Amniotic stem cell (primary cell): ENCODE results near the gene TOMM70.

Experiments
- DNase-seq: peaks from one replicate; lab custom pipeline; 2025; lab: John Stamatoyannopoulos, UW

Gene TOMM70

GRCh38 chr3:100324044-100324443 lies 76.8 kb downstream of the TOMM70 start:
- DNase-seq, result no peak

- no peak for DNase-seq
These were observed 80.9 kb downstream of the TOMM70 start for GRCh38 chr3:100319951-100320350.

GRCh38 chr3:100317912-100318311 lies 83.0 kb downstream of the TOMM70 start:
- no peak for DNase-seq

- DNase-seq, result peak; percentile 43
These were observed 84.2 kb downstream of the TOMM70 start for GRCh38 chr3:100316641-100317069.
